ENCODE results near the gene LAG3.

DNA sequence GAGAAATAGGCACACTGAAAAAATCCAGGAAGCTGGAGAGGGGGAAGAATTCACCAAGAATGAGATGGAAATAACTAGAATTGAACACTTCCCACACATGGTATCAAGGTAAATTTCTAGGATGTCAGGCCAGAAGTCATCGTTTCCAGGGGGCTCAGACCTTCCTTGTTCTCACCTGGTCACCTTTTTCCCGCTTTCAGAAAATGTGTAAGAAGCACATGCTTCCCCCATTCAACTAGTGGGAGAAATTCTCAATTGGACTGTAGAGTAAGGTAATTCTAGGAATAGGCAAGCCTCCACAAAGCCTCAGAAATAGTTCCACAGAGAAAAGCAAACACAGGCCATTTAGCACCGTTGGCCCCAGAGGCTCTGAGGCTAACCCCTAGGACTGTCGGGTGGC, 8.9 kb upstream of the LAG3 start:
- TF ChIP-seq EZH2 (IDR thresholded peaks at IDR 0.05; ENCODE audit: low read length): no peak
- TF ChIP-seq, protein P1, sequence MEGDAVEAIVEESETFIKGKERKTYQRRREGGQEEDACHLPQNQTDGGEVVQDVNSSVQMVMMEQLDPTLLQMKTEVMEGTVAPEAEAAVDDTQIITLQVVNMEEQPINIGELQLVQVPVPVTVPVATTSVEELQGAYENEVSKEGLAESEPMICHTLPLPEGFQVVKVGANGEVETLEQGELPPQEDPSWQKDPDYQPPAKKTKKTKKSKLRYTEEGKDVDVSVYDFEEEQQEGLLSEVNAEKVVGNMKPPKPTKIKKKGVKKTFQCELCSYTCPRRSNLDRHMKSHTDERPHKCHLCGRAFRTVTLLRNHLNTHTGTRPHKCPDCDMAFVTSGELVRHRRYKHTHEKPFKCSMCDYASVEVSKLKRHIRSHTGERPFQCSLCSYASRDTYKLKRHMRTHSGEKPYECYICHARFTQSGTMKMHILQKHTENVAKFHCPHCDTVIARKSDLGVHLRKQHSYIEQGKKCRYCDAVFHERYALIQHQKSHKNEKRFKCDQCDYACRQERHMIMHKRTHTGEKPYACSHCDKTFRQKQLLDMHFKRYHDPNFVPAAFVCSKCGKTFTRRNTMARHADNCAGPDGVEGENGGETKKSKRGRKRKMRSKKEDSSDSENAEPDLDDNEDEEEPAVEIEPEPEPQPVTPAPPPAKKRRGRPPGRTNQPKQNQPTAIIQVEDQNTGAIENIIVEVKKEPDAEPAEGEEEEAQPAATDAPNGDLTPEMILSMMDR (optimal IDR thresholded peaks at IDR 0.05 in 1 of 3, IDR thresholded peaks at IDR 0.05 in 1 of 3, conservative IDR thresholded peaks at IDR 0.05 in 1 of 3; ENCODE audit: extremely low read depth in 1 of 3, insufficient read depth in 2 of 3, low read length in 3 of 3): no peak
